Tibial nerve (tissue), 3 donors: ENCODE measurements around the gene SKOR1.

Experiments
- POLR2A ChIP-seq, 2 donors: fragments of 450-650 bp; IDR thresholded peaks; one replicate each; pipeline ENCODE4 v1.6.1; 2017; ENCODE audit warnings: antibody characterized with exemption in 2 of 2, mild to moderate bottlenecking in 2 of 2, moderate library complexity in 2 of 2
- TF ChIP-seq, protein P1 (sequence below), 5 experiments: fragments of 200-600 bp in 3 of 5; fragments of 450-650 bp in 2 of 5; sonication (generic) in 3 of 5; IDR thresholded peaks; one replicate each; pipeline ENCODE4 v1.5.1; 2016 to 2019; ENCODE audit warnings: antibody characterized with exemption in 5 of 5, mild to moderate bottlenecking in 3 of 5, moderate library complexity in 2 of 5

DNA sequence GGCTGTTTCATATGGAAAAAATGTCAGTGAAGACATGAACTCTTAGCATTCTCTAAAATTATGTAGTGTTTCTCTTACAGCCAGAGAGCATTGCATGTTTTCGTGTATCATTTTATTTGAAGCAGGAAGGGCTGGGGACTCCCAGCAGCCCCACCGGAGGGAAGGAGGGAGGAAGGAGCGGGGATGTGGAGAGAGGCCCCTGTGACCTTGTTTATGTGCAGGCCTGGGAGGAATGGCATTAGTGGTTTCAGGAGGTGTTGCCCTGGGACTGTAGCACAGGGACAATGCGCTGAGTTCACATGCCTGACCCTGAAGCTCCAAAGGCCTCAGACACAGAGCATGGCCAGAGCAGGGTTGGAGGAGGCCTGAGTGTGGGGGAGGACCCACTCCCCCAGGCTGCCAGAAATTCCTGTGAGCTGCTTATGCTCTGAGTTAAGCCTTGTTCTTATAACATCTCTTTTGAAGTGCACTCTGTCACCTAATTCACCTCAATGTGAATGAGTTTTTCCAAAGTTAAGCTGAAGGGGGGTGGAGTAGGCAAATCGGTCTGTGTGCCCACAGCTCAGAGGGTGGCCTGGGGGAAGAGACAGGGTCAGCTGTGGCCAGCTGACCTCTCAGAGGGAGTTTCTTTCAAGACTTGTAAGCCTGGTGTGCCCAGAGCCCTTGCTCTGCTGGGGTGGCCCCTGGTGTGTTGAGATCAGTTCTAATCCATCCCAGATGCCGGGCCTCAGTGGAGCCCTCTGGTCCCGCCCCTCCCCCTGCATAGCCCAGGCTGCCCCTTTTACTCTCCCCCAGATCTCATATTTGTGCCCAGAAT lies 18.5 kb downstream of the SKOR1 start:
- TF ChIP-seq, protein P1, sequence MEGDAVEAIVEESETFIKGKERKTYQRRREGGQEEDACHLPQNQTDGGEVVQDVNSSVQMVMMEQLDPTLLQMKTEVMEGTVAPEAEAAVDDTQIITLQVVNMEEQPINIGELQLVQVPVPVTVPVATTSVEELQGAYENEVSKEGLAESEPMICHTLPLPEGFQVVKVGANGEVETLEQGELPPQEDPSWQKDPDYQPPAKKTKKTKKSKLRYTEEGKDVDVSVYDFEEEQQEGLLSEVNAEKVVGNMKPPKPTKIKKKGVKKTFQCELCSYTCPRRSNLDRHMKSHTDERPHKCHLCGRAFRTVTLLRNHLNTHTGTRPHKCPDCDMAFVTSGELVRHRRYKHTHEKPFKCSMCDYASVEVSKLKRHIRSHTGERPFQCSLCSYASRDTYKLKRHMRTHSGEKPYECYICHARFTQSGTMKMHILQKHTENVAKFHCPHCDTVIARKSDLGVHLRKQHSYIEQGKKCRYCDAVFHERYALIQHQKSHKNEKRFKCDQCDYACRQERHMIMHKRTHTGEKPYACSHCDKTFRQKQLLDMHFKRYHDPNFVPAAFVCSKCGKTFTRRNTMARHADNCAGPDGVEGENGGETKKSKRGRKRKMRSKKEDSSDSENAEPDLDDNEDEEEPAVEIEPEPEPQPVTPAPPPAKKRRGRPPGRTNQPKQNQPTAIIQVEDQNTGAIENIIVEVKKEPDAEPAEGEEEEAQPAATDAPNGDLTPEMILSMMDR (IDR thresholded peaks at IDR 0.05) = no peak
- TF ChIP-seq POLR2A (IDR thresholded peaks at IDR 0.05) = no peak
